ENCODE data around the gene SLC32A1. TPM values are rescaled to one million over a fixed set of nuclear protein-coding genes. Genes with fewer than 3 reads are reported as not detected.

The SLC32A1 gene
- total RNA-seq, 1 donor from 2014 or later, result not detected

DNA sequence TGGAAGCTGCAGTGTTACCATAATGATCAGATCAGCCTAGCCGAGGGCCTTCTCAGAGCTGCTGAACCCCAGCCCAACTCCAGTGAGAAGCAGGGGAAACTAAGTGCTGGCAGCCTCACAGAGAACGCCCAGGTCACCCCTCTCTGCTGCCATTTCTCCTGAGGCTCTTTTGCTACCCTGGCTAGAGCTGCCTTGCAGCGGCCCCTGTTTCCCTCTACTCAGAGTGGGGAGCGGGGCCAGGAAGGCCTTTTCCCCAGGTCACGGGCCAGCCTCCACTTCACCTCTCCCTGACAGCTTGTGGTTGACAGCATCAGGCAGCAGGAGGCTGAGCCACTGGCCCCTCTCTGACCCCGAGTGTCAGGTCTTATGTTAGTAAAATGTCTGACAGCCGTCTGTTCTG lies 46.7 kb downstream of the SLC32A1 start:
- H3K4me1 Mint-ChIP-seq (ENCODE audit: low read depth), result peaks cover 9% of the 10 kb centered on the region
- TF ChIP-seq CTCF (IDR thresholded peaks at IDR 0.05), result no peak
- DNase-seq (ENCODE audit: low spot score), result no peak
- no peak overlapping the region for H3K4me3 Mint-ChIP-seq (ENCODE audit: unreplicated experiment)
- peaks cover 50% of the 10 kb centered on the region for H3K36me3 Mint-ChIP-seq (ENCODE audit: low read depth)
- H3K27ac Mint-ChIP-seq (ENCODE audit: unreplicated experiment), result no peak overlapping the region
- H3K9me3 Mint-ChIP-seq (ENCODE audit: low read depth), result peaks cover 10% of the 10 kb centered on the region
- no peaks in the 10 kb centered on the region for H3K27me3 Mint-ChIP-seq (ENCODE audit: low read depth)

GRCh38 chr20:38771621-38772020 lies 47.3 kb downstream of the SLC32A1 start:
- Mint-ChIP-seq H3K27me3 (ENCODE audit: low read depth) (no peaks in the 10 kb centered on the region), H3K9me3 (ENCODE audit: low read depth) (peaks cover 10% of the 10 kb centered on the region), H3K36me3 (ENCODE audit: low read depth) (peaks cover 50% of the 10 kb centered on the region), H3K4me1 (ENCODE audit: low read depth) (peaks cover 2% of the 10 kb centered on the region), H3K27ac (ENCODE audit: unreplicated experiment) (no peak overlapping the region), H3K4me3 (ENCODE audit: unreplicated experiment) (no peak overlapping the region)
- no peak for TF ChIP-seq CTCF (IDR thresholded peaks at IDR 0.05)
- no peak for DNase-seq (ENCODE audit: low spot score)

DNA sequence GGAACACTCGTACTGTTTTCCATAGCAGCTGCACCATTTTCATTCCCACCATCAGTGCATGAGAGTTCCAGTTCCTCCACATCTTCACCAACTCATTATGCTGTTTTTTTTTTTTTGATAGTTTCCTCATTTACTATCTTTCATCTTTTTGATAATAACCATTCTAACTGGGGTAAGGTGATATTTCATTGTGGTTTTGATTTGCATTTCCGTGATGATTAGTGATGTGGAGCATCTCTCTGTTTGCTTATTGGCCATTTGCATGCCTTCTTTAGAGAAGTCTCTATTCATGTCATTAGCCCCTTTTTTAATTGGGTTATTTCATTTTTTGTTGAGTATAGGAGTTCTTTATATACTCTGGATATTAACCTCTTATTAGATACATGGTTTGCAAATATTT lies 49.9 kb downstream of the SLC32A1 start:
- no peak overlapping the region for H3K4me3 Mint-ChIP-seq (ENCODE audit: unreplicated experiment)

DNA sequence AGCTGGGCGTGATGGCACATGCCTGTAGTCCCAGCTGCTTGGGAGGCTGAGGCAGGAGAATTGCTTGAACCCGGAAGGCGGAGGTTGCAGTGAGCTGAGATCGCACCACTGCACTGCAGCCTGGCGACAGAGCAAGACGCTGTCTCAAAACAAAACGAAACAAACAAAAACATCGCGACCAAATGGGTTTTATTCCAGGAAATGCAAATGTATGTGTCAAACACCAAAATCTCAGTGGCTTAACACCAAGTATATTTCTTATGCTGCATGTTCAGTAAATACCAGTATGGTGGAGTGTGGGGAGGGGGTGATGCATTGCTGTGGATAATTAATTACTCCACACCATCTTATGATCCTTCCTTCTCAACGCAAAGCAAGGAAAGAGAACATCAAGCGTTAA lies 52.1 kb downstream of the SLC32A1 start:
- no peak for DNase-seq (ENCODE audit: low spot score)
- no peak for TF ChIP-seq CTCF (IDR thresholded peaks at IDR 0.05)
- peaks cover 10% of the 10 kb centered on the region for H3K9me3 Mint-ChIP-seq (ENCODE audit: low read depth)
- no peaks in the 10 kb centered on the region for H3K27me3 Mint-ChIP-seq (ENCODE audit: low read depth)
- H3K27ac Mint-ChIP-seq (ENCODE audit: unreplicated experiment), result no peak overlapping the region
- H3K36me3 Mint-ChIP-seq (ENCODE audit: low read depth), result peaks cover 31% of the 10 kb centered on the region
- H3K4me1 Mint-ChIP-seq (ENCODE audit: low read depth), result peaks cover 3% of the 10 kb centered on the region
- H3K4me3 Mint-ChIP-seq (ENCODE audit: unreplicated experiment), result no peak overlapping the region

More for the DNA sequence above, 49.9 kb downstream of the SLC32A1 start:
- TF ChIP-seq CTCF (IDR thresholded peaks at IDR 0.05), result no peak
- H3K27me3 Mint-ChIP-seq (ENCODE audit: low read depth), result no peaks in the 10 kb centered on the region
- H3K4me1 Mint-ChIP-seq (ENCODE audit: low read depth), result no peaks in the 10 kb centered on the region
- DNase-seq (ENCODE audit: low spot score), result no peak
- H3K27ac Mint-ChIP-seq (ENCODE audit: unreplicated experiment), result no peak overlapping the region
- H3K36me3 Mint-ChIP-seq (ENCODE audit: low read depth), result peaks cover 40% of the 10 kb centered on the region
- peaks cover 10% of the 10 kb centered on the region for H3K9me3 Mint-ChIP-seq (ENCODE audit: low read depth)

Other genes with a start within 250 kb of the SLC32A1 start
- not detected in 3 replicates for gene ADIG, start 143.3 kb upstream of the SLC32A1 start, total RNA-seq
- gene ARHGAP40, start 122.7 kb upstream of the SLC32A1 start, total RNA-seq, result not detected in 3 replicates
- 4.1 to 5.2 TPM (median 4.9 TPM) in 3 replicates for gene ACTR5, start 24.0 kb downstream of the SLC32A1 start, total RNA-seq
- gene PPP1R16B, start 81.2 kb downstream of the SLC32A1 start, total RNA-seq, result not detected in 3 replicates
- 1.5 to 4.8 TPM (median 4.5 TPM) in 3 replicates for gene FAM83D, start 201.9 kb downstream of the SLC32A1 start, total RNA-seq
- 7.0 to 8.4 TPM (median 7.8 TPM) in 3 replicates for gene DHX35, start 237.9 kb downstream of the SLC32A1 start, total RNA-seq

Measured in chondrocyte (in vitro differentiated cells).